DMS79 (cell line): Measurements from ENCODE around the gene SPOCK1.
"Not testable (repeated sequence)": the region's sequence is repeated elsewhere in the genome, so short reads cannot be mapped to it uniquely, and the experiment has no call there.

Experiments
- DNase-seq: peaks from one replicate; lab custom pipeline; 2025; lab: John Stamatoyannopoulos, UW

SPOCK1 gene

GRCh38 chr5:137022725-137023124 lies 476.4 kb downstream of the SPOCK1 start:
- no peak for DNase-seq

- no peak for DNase-seq
Observed at GRCh38 chr5:137022043-137022442, 477.1 kb downstream of the SPOCK1 start.

- DNase-seq: no peak
Observed at GRCh38 chr5:137019229-137019628, 479.9 kb downstream of the SPOCK1 start.

- DNase-seq: no peak
Observed at GRCh38 chr5:137016783-137017324, 482.3 kb downstream of the SPOCK1 start.

GRCh38 chr5:137015540-137016116 lies 483.5 kb downstream of the SPOCK1 start:
- DNase-seq: no peak

GRCh38 chr5:137014731-137015130 lies 484.4 kb downstream of the SPOCK1 start:
- DNase-seq: no peak

- no peak for DNase-seq
Observed at GRCh38 chr5:137010226-137010625, 488.9 kb downstream of the SPOCK1 start.

GRCh38 chr5:137004279-137004678 lies 494.8 kb downstream of the SPOCK1 start:
- no peak for DNase-seq

GRCh38 chr5:137001026-137001569 lies 498.0 kb downstream of the SPOCK1 start:
- no peak for DNase-seq

GRCh38 chr5:136999787-137000186 lies 499.3 kb downstream of the SPOCK1 start:
- no peak for DNase-seq

- no peak for DNase-seq
Observed at GRCh38 chr5:136998854-136999357, 500.2 kb downstream of the SPOCK1 start.

GRCh38 chr5:136994154-136994553 lies 505.0 kb downstream of the SPOCK1 start:
- no peak for DNase-seq

GRCh38 chr5:136992796-136993489 lies 506.2 kb downstream of the SPOCK1 start:
- no peak for DNase-seq

GRCh38 chr5:136985785-136986475 lies 513.2 kb downstream of the SPOCK1 start:
- DNase-seq: no peak

GRCh38 chr5:136984772-136985446 lies 514.2 kb downstream of the SPOCK1 start:
- DNase-seq: no peak

- DNase-seq: no peak
Observed at GRCh38 chr5:136981936-136982335, 517.2 kb downstream of the SPOCK1 start.

- DNase-seq: no peak
Observed at GRCh38 chr5:136979131-136979530, 520.0 kb downstream of the SPOCK1 start.

GRCh38 chr5:136963504-136963903 lies 535.6 kb downstream of the SPOCK1 start:
- DNase-seq: no peak

- DNase-seq: no peak
Observed at GRCh38 chr5:136957428-136957827, 541.7 kb downstream of the SPOCK1 start.

- DNase-seq: not testable (repeated sequence)
Observed at GRCh38 chr5:136954142-136954541, 545.0 kb downstream of the SPOCK1 start.

GRCh38 chr5:136953346-136954069 lies 545.6 kb downstream of the SPOCK1 start:
- DNase-seq: not testable (repeated sequence)
